Loucy (cell line): Measurements from ENCODE around the gene RAD54L2.

ENCODE experiments used
- H2AFZ ChIP-seq: fragments of 200-600 bp; sonication (generic); 2 replicates; pipeline ENCODE4 v1.6.0; 2016; ENCODE audit warnings: antibody characterized with exemption, mild to moderate bottlenecking, low read length, moderate library complexity
- H3F3A ChIP-seq: fragments of 200-600 bp; 2 replicates; pipeline ENCODE4 v1.6.0; 2016; ENCODE audit warnings: antibody characterized with exemption, low read depth, mild to moderate bottlenecking
- H3K27me3 ChIP-seq: fragments of 200-600 bp; sonication (generic); 2 replicates; pipeline ENCODE4 v1.6.1; 2014; ENCODE audit warnings: low read length, mild to moderate bottlenecking; ENCODE audit not compliant: insufficient read depth, poor library complexity, severe bottlenecking
- H3K36me3 ChIP-seq: fragments of 200-600 bp; sonication (generic); 2 replicates; pipeline ENCODE4 v1.6.1; 2016; ENCODE audit warnings: low read length; ENCODE audit not compliant: insufficient read depth
- H3K4me1 ChIP-seq: fragments of 200-600 bp; sonication (generic); 2 replicates; pipeline ENCODE4 v1.5.1; 2014; ENCODE audit warnings: low read length, mild to moderate bottlenecking; ENCODE audit not compliant: insufficient read depth, poor library complexity, severe bottlenecking
- H3K4me2 ChIP-seq: fragments of 200-600 bp; sonication (generic); 2 replicates; pipeline ENCODE4 v1.6.0; 2014; ENCODE audit warnings: antibody characterized with exemption, low read length, low read depth, mild to moderate bottlenecking; ENCODE audit not compliant: poor library complexity, severe bottlenecking
- H3K4me3 ChIP-seq: fragments of 200-600 bp; sonication (generic); 2 replicates; pipeline ENCODE4 v1.5.1; 2014; ENCODE audit warnings: low read length, mild to moderate bottlenecking, mixed read lengths; ENCODE audit not compliant: poor library complexity, severe bottlenecking
- H3K79me2 ChIP-seq: fragments of 200-600 bp; sonication (generic); 2 replicates; pipeline ENCODE4 v1.6.1; 2014; ENCODE audit warnings: low read length; ENCODE audit not compliant: insufficient read depth
- H3K9ac ChIP-seq: fragments of 200-600 bp; sonication (generic); 2 replicates; pipeline ENCODE4 v1.6.0; 2014; ENCODE audit warnings: mild to moderate bottlenecking, low read depth, low read length, moderate library complexity; ENCODE audit not compliant: poor library complexity, severe bottlenecking
- H3K9me2 ChIP-seq: fragments of 200-600 bp; sonication (generic); replicated peaks from 2 replicates; pipeline ENCODE4 v1.6.1; 2016; ENCODE audit warnings: low read depth, low read length, mixed read lengths
- H3K9me3 ChIP-seq: fragments of 200-600 bp; sonication (generic); 2 replicates; pipeline ENCODE4 v1.6.1; 2014; ENCODE audit warnings: mild to moderate bottlenecking, antibody characterized with exemption, low read length, low read depth; ENCODE audit not compliant: insufficient read depth
- H4K20me1 ChIP-seq: fragments of 200-600 bp; sonication (generic); 2 replicates; pipeline ENCODE4 v1.6.0; 2014; ENCODE audit warnings: antibody characterized with exemption, low read length, mild to moderate bottlenecking; ENCODE audit not compliant: insufficient read depth, poor library complexity, severe bottlenecking
- EZH2phosphoT487 ChIP-seq: fragments of 200-600 bp; IDR thresholded peaks from 2 replicates; pipeline ENCODE4 v1.6.1; 2018; ENCODE audit warnings: antibody characterized with exemption, mild to moderate bottlenecking, moderate library complexity, borderline replicate concordance
- TF ChIP-seq, protein P1 (sequence below): fragments of 200-600 bp; sonication (generic); conservative IDR thresholded peaks from 2 replicates; pipeline ENCODE4 v1.5.1; 2014; ENCODE audit warnings: mild to moderate bottlenecking, antibody characterized with exemption, low read length

Gene RAD54L2

DNA sequence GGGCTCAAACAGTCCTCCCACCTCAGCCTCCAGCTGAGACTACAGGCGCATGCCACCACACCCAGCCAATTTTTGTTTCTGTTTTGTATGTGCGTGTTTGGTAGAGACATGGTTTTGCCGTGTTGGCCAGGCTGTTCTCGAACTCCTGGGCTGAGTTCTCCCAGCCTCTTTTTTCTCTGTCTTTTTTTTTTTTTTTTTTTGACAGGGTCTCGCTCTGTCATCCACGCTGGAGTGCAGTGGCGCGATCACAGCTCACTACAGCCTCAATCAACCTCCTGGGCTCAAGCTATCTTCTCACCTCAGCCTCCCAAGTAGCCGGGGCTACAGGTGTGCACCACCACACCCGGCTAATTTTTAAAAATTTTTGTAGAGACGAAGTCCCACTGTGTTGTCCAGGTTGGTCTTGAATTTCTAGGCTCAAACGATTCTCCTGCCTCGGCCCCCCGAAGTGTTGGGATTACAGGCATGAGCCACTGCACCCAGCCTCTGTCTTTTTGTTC is 37.8 kb upstream of the RAD54L2 start:
- TF ChIP-seq, protein P1, sequence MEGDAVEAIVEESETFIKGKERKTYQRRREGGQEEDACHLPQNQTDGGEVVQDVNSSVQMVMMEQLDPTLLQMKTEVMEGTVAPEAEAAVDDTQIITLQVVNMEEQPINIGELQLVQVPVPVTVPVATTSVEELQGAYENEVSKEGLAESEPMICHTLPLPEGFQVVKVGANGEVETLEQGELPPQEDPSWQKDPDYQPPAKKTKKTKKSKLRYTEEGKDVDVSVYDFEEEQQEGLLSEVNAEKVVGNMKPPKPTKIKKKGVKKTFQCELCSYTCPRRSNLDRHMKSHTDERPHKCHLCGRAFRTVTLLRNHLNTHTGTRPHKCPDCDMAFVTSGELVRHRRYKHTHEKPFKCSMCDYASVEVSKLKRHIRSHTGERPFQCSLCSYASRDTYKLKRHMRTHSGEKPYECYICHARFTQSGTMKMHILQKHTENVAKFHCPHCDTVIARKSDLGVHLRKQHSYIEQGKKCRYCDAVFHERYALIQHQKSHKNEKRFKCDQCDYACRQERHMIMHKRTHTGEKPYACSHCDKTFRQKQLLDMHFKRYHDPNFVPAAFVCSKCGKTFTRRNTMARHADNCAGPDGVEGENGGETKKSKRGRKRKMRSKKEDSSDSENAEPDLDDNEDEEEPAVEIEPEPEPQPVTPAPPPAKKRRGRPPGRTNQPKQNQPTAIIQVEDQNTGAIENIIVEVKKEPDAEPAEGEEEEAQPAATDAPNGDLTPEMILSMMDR = no peak
- no peak for TF ChIP-seq EZH2phosphoT487
- peak overlapping the region; percentile 92 for H3K4me2 ChIP-seq
- peak overlapping the region; percentile 84 for H2AFZ ChIP-seq
- peaks cover 35% of the 10 kb centered on the region for H3K79me2 ChIP-seq
- no peaks in the 10 kb centered on the region for H3K36me3 ChIP-seq
- no peaks in the 10 kb centered on the region for H3K27me3 ChIP-seq
- peaks cover 19% of the 10 kb centered on the region for H4K20me1 ChIP-seq
- no peaks in the 10 kb centered on the region for H3K9me2 ChIP-seq
- H3K4me3 ChIP-seq = peak overlapping the region; percentile 78
- no peaks in the 10 kb centered on the region for H3F3A ChIP-seq
- H3K9ac ChIP-seq = peak overlapping the region; percentile 78
- H3K9me3 ChIP-seq = no peaks in the 10 kb centered on the region
- peaks cover 11% of the 10 kb centered on the region for H3K4me1 ChIP-seq

DNA sequence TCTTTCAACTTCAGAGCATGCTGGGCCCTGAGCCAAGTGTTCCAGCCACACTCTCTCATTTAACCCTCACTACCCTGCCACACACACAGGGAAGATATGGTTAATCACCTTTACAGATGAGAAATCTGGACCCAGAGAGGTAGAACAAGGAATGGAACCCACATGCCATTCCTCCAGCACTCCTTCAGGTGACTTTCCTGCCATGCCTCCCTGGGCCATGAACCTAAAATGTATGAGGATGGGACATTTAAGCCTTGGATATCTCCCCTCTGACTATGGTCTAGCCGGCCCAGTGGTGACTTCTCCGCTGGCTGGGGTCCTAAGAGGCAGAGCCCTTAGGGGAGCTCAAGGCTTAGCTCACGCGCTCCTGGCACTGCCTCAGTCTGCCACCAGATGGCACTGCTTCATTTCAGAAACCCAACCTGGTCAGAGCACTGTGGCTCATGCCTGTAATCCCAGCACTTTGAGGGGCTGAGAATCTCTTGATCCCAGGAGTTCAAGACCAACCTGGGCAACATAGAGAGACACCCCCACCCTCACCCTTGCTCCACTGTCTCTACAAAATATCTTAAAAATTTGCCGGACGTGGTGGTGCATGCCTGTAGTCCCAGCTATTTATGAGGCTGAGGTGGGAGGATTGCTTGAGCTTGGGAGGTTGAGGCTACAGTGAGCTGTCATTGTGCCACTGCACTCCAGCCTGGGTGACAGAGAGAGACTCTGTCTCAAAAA is 36.5 kb upstream of the RAD54L2 start:
- no peak for TF ChIP-seq EZH2phosphoT487
- TF ChIP-seq, protein P1 = peak; percentile 93
- H3K79me2 ChIP-seq = peaks cover 22% of the 10 kb centered on the region
- peak overlapping the region; percentile 1 for H3K9ac ChIP-seq

DNA sequence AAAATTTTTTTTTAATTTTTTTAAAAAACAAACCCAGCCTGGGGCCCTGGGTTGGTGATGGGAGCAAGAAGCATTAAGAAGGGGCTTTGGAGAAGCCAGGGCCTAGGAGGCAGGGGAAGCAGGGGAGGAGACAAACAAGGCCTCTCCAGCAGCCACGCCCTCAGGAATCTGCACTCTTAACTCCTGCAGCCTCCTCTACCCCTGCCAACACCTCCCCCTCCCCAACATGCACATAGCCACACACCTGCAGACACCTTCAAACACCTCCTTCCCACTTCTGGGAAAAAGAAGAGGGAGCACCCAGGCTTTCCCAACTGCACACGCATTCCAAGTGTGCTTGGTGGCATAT is 36.0 kb upstream of the RAD54L2 start:
- no peaks in the 10 kb centered on the region for H3F3A ChIP-seq
- no peaks in the 10 kb centered on the region for H3K36me3 ChIP-seq
- H3K9me2 ChIP-seq = no peaks in the 10 kb centered on the region
- H3K4me1 ChIP-seq = peaks cover 3% of the 10 kb centered on the region
- H3K9me3 ChIP-seq = no peaks in the 10 kb centered on the region
- H3K4me2 ChIP-seq = no peak overlapping the region
- H4K20me1 ChIP-seq = peaks cover 12% of the 10 kb centered on the region
- no peak overlapping the region for H2AFZ ChIP-seq
- TF ChIP-seq, protein P1 = no peak
- no peak for TF ChIP-seq EZH2phosphoT487
- no peak overlapping the region for H3K9ac ChIP-seq
- no peak overlapping the region for H3K4me3 ChIP-seq
- peaks cover 16% of the 10 kb centered on the region for H3K79me2 ChIP-seq
- H3K27me3 ChIP-seq = no peaks in the 10 kb centered on the region

More for the DNA sequence above, 36.5 kb upstream of the RAD54L2 start:
- H3F3A ChIP-seq = no peaks in the 10 kb centered on the region
- peaks cover 4% of the 10 kb centered on the region for H3K4me1 ChIP-seq
- H3K4me3 ChIP-seq = no peak overlapping the region
- H3K36me3 ChIP-seq = no peaks in the 10 kb centered on the region
- H2AFZ ChIP-seq = 0 out of 2 replicates have a peak overlapping the region, but pooled peaks have one; percentile 38
- H4K20me1 ChIP-seq = peaks cover 12% of the 10 kb centered on the region
- H3K27me3 ChIP-seq = no peaks in the 10 kb centered on the region
- H3K4me2 ChIP-seq = no peak overlapping the region
- no peaks in the 10 kb centered on the region for H3K9me3 ChIP-seq
- H3K9me2 ChIP-seq = no peaks in the 10 kb centered on the region
